ENCODE measurements around the gene MADCAM1.

- TF ChIP-seq GATA3 (IDR thresholded peaks at IDR 0.05; ENCODE audit: low read depth, low read length) = no peak
- TF ChIP-seq GATA2 (IDR thresholded peaks at IDR 0.05; ENCODE audit: low read depth, low read length) = no peak
Observed at GRCh38 chr19:539429-540030, 43.2 kb downstream of the MADCAM1 start.
